GM23338 (cell line): ENCODE data around the gene LDHD. TPM values are rescaled to one million over a fixed set of nuclear protein-coding genes. Genes with fewer than 3 reads are reported as not detected.

Source experiments
- ATAC-seq: fragments of 200-7000 bp; cut with Tn5 transposase; 3 replicates; pipeline ENCODE4 v1.9.1; 2020
- DNase-seq: peaks from one replicate; pipeline ENCODE4 v3.0.0-alpha.2; 2015; ENCODE audit warnings: low spot score
- H2AFZ ChIP-seq: fragments of 200-600 bp; sonication (generic); 2 replicates; pipeline ENCODE4 v1.8.0; 2016; ENCODE audit warnings: antibody characterized with exemption, mild to moderate bottlenecking, moderate library complexity
- H3F3A ChIP-seq: fragments of 200-600 bp; sonication (generic); replicated peaks from 2 replicates; pipeline ENCODE4 v1.8.0; 2017; ENCODE audit warnings: antibody characterized with exemption, mixed run types, low read depth
- H3K27ac ChIP-seq: fragments of 200-600 bp; sonication (generic); 2 replicates; pipeline ENCODE4 v1.6.1; 2016; ENCODE audit warnings: low read depth
- H3K27me3 ChIP-seq: fragments of 200-600 bp; sonication (generic); 2 replicates; pipeline ENCODE4 v1.8.0; 2016; ENCODE audit warnings: mild to moderate bottlenecking, mixed run types, moderate library complexity; ENCODE audit not compliant: insufficient read depth
- H3K36me3 ChIP-seq: fragments of 200-600 bp; sonication (generic); 2 replicates; pipeline ENCODE4 v1.8.0; 2016; ENCODE audit warnings: mild to moderate bottlenecking; ENCODE audit not compliant: insufficient read depth
- H3K4me1 ChIP-seq: fragments of 200-600 bp; sonication (generic); 2 replicates; pipeline ENCODE4 v1.8.0; 2016; ENCODE audit warnings: mild to moderate bottlenecking, moderate library complexity; ENCODE audit not compliant: insufficient read depth
- H3K4me2 ChIP-seq: fragments of 200-600 bp; sonication (generic); 2 replicates; pipeline ENCODE4 v1.7.1; 2017; ENCODE audit warnings: mixed run types
- H3K4me3 ChIP-seq: fragments of 200-600 bp; sonication (generic); 2 replicates; pipeline ENCODE4 v1.6.1; 2016; ENCODE audit warnings: mixed run types
- H3K79me2 ChIP-seq: fragments of 200-600 bp; sonication (generic); replicated peaks from 2 replicates; pipeline ENCODE4 v1.8.0; 2017; ENCODE audit warnings: mild to moderate bottlenecking; ENCODE audit not compliant: insufficient read depth
- H3K9me2 ChIP-seq: fragments of 200-600 bp; sonication (generic); 2 replicates; pipeline ENCODE4 v1.8.0; 2017; ENCODE audit not compliant: insufficient read depth
- H4K20me1 ChIP-seq: fragments of 200-600 bp; sonication (generic); replicated peaks from 2 replicates; pipeline ENCODE4 v1.8.0; 2017; ENCODE audit warnings: mild to moderate bottlenecking; ENCODE audit not compliant: insufficient read depth
- H3K27ac Mint-ChIP-seq: 2 replicates; pipeline ENCODE4 v1.8.0; 2020; ENCODE audit warnings: inconsistent platforms, mild to moderate bottlenecking, moderate library complexity, mixed read lengths
- H3K27me3 Mint-ChIP-seq: 3 replicates; pipeline ENCODE4 v1.8.0; 2022; ENCODE audit warnings: low read depth, mild to moderate bottlenecking, moderate library complexity, mixed read lengths, inconsistent platforms; ENCODE audit not compliant: insufficient read depth, poor library complexity
- H3K36me3 Mint-ChIP-seq: 3 replicates; pipeline ENCODE4 v1.8.0; 2021; ENCODE audit warnings: low read depth, mild to moderate bottlenecking, inconsistent platforms, moderate library complexity, mixed read lengths
- H3K4me1 Mint-ChIP-seq: 3 replicates; pipeline ENCODE4 v1.8.0; 2020; ENCODE audit warnings: mild to moderate bottlenecking, inconsistent platforms, mixed read lengths
- H3K4me3 Mint-ChIP-seq: 3 replicates; pipeline ENCODE4 v1.8.0; 2021; ENCODE audit warnings: moderate library complexity, mild to moderate bottlenecking, inconsistent platforms, mixed read lengths
- H3K9me3 Mint-ChIP-seq: 3 replicates; pipeline ENCODE4 v1.8.0; 2020; ENCODE audit warnings: moderate library complexity, mild to moderate bottlenecking, inconsistent platforms, mixed read lengths
- CREB1 ChIP-seq: fragments of 250-450 bp; sonication (Bioruptor Pico); IDR thresholded peaks from 2 replicates; pipeline ENCODE4 v1.5.0; 2020; ENCODE audit warnings: low read depth, mild to moderate bottlenecking, moderate library complexity
- CTCF ChIP-seq, 2 experiments: fragments of 200-600 bp in 1 of 2; sonication (generic) in 1 of 2; conservative IDR thresholded peaks; 2 replicates each; pipeline versions ENCODE4 v1.5.1 to v1.6.1; 2016 to 2017; ENCODE audit warnings: antibody characterized with exemption in 2 of 2, low read depth in 2 of 2, mild to moderate bottlenecking in 2 of 2, moderate library complexity in 1 of 2
- EZH2 ChIP-seq: fragments of 200-600 bp; sonication (generic); IDR thresholded peaks from one replicate; pipeline ENCODE4 v1.8.0; 2017; ENCODE audit warnings: antibody characterized with exemption, mild to moderate bottlenecking, low read depth; ENCODE audit not compliant: unreplicated experiment
- POLR2AphosphoS5 ChIP-seq: IDR thresholded peaks from 2 replicates; pipeline ENCODE4 v1.6.1; 2016; ENCODE audit warnings: antibody characterized with exemption, low read depth
- polyA plus RNA-seq: library from polyadenylated mRNA; unstranded; fragments of >200 nt; fragmentation: Nextera tagmentation; extraction: Ambion mirVana; gene quantifications from 2 replicates; pipeline ENCODE4 v1.2.1, GENCODE V29; 2016
- total RNA-seq: library from RNA; depleted of rRNA; stranded (reverse); fragments of >200 nt; shearing (Covaris generic); gene quantifications from 2 replicates; pipeline ENCODE4 v1.2.3, GENCODE V29; 2014
- TF ChIP-seq, protein P1 (sequence below): fragments of 250-450 bp; sonication (Bioruptor Pico); IDR thresholded peaks from 2 replicates; pipeline ENCODE4 v1.5.0; 2020; ENCODE audit warnings: mild to moderate bottlenecking, moderate library complexity

LDHD gene
- total and polyA plus RNA-seq, 2 experiments from 2014 or later = 5.0 to 7.7 TPM

GRCh38 chr16:75111514-75111940 is 5.1 kb downstream of the LDHD start (continued):
- TF ChIP-seq CTCF (conservative IDR thresholded peaks at IDR 0.05; ENCODE audit: low read depth in 2 of 2) = no peak
- TF ChIP-seq, protein P1, sequence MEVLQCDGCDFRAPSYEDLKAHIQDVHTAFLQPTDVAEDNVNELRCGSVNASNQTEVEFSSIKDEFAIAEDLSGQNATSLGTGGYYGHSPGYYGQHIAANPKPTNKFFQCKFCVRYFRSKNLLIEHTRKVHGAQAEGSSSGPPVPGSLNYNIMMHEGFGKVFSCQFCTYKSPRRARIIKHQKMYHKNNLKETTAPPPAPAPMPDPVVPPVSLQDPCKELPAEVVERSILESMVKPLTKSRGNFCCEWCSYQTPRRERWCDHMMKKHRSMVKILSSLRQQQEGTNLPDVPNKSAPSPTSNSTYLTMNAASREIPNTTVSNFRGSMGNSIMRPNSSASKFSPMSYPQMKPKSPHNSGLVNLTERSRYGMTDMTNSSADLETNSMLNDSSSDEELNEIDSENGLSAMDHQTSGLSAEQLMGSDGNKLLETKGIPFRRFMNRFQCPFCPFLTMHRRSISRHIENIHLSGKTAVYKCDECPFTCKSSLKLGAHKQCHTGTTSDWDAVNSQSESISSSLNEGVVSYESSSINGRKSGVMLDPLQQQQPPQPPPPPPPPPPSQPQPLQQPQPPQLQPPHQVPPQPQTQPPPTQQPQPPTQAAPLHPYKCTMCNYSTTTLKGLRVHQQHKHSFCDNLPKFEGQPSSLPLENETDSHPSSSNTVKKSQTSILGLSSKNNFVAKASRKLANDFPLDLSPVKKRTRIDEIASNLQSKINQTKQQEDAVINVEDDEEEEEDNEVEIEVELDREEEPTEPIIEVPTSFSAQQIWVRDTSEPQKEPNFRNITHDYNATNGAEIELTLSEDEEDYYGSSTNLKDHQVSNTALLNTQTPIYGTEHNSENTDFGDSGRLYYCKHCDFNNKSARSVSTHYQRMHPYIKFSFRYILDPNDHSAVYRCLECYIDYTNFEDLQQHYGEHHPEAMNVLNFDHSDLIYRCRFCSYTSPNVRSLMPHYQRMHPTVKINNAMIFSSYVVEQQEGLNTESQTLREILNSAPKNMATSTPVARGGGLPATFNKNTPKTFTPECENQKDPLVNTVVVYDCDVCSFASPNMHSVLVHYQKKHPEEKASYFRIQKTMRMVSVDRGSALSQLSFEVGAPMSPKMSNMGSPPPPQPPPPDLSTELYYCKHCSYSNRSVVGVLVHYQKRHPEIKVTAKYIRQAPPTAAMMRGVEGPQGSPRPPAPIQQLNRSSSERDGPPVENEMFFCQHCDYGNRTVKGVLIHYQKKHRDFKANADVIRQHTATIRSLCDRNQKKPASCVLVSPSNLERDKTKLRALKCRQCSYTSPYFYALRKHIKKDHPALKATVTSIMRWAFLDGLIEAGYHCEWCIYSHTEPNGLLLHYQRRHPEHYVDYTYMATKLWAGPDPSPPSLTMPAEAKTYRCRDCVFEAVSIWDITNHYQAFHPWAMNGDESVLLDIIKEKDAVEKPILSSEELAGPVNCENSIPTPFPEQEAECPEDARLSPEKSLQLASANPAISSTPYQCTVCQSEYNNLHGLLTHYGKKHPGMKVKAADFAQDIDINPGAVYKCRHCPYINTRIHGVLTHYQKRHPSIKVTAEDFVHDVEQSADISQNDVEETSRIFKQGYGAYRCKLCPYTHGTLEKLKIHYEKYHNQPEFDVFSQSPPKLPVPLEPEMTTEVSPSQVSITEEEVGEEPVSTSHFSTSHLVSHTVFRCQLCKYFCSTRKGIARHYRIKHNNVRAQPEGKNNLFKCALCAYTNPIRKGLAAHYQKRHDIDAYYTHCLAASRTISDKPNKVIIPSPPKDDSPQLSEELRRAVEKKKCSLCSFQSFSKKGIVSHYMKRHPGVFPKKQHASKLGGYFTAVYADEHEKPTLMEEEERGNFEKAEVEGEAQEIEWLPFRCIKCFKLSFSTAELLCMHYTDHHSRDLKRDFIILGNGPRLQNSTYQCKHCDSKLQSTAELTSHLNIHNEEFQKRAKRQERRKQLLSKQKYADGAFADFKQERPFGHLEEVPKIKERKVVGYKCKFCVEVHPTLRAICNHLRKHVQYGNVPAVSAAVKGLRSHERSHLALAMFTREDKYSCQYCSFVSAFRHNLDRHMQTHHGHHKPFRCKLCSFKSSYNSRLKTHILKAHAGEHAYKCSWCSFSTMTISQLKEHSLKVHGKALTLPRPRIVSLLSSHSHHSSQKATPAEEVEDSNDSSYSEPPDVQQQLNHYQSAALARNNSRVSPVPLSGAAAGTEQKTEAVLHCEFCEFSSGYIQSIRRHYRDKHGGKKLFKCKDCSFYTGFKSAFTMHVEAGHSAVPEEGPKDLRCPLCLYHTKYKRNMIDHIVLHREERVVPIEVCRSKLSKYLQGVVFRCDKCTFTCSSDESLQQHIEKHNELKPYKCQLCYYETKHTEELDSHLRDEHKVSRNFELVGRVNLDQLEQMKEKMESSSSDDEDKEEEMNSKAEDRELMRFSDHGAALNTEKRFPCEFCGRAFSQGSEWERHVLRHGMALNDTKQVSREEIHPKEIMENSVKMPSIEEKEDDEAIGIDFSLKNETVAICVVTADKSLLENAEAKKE (CRISPR knock-in tag) = no peak

DNA sequence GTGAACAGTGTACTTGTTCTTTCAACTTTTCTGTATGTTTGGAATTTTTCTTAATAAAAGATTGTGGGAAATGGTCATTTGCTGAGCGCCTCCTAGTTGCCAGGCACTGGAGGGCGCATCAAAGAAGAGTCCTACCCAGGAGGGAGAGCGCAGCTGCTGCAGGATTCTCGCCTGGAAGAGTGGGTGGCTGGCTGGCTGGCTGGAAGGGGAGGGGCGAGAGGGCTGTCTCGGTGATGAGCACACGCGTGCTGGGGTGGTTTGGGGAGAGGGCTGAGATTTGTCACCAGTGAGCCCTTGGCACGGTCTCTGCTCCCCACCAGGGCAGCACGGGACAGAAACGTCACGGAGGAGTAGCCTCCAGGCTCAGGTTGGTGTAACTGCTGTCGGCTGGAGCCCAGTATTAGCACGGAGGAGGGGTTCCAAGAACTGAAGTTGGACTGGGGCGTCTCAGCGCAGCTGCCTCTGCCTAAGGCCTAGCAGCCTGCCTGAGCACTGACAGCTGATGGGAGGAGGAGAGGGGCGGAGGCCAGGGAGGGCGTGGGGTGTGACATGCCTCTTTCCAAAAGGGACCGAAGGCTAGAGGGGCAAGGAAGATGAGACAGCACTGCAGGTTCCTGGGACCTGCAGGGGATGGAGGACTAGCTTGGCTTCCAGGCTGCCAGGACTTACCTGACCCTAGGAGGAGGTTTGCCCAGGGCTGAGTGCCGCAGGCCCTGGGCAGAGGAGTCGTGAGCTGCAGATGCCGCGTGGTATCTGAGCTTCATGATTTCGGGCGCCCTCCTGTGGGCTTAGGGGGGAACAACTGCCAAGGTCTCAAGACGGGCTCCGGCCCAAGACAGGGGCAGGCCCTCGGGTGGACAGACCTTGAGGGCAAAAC is 5.7 kb downstream of the LDHD start:
- Mint-ChIP-seq H3K36me3 (peaks cover 3% of the 10 kb centered on the region; the same call in 2 of the 3 replicates), H3K4me3 (peak overlapping the region; percentile 47), H3K27me3 (peaks cover 24% of the 10 kb centered on the region), H3K9me3 (no peaks in the 10 kb centered on the region; the same call in 2 of the 3 replicates), H3K4me1 (peaks cover 54% of the 10 kb centered on the region), H3K27ac (peak overlapping the region; percentile 88)
- Histone ChIP-seq H3K9me2 (no peaks in the 10 kb centered on the region), H3K4me2 (peak overlapping the region; percentile 70), H3K79me2 (no peaks in the 10 kb centered on the region), H3K27me3 (no peaks in the 10 kb centered on the region), H3K27ac (peak overlapping the region; percentile 50; the same call in 1 of the 2 replicates), H3F3A (peaks cover 14% of the 10 kb centered on the region), H4K20me1 (no peaks in the 10 kb centered on the region), H3K4me1 (peaks cover 37% of the 10 kb centered on the region), H3K4me3 (peak overlapping the region; percentile 43), H3K36me3 (no peaks in the 10 kb centered on the region), H2AFZ (no peak overlapping the region)
- ATAC-seq (peak; percentile 65), DNase-seq (peak; percentile 97)
- peak; percentile 70 to 93 for TF ChIP-seq CTCF (conservative IDR thresholded peaks at IDR 0.05; ENCODE audit: low read depth in 2 of 2)
- TF ChIP-seq EZH2 = no peak
- no peak for TF ChIP-seq CREB1 (CRISPR knock-in tag)
- 0 out of 2 replicates have a peak, but pooled peaks have one; percentile 24 for TF ChIP-seq POLR2AphosphoS5
